Suprapubic skin (tissue), 4 donors: ENCODE data around the gene IL17REL. TPM values are rescaled to one million over a fixed set of nuclear protein-coding genes. Genes with fewer than 3 reads are reported as not detected.
A peak's percentile ranks its signal among the peaks of the same experiment; 100 is the strongest.

Source experiments
- DNase-seq, 2 donors: peaks; one replicate each; pipeline ENCODE4 v3.0.0-alpha.2; 2019; ENCODE audit warnings: low spot score in 2 of 2
- H3K27ac ChIP-seq: fragments of 200-600 bp; sonication (generic); one replicate; pipeline ENCODE4 v1.5.1; 2019
- H3K27me3 ChIP-seq: fragments of 200-600 bp; sonication (generic); one replicate; pipeline ENCODE4 v1.5.1; 2019
- H3K36me3 ChIP-seq: fragments of 200-600 bp; sonication (generic); one replicate; pipeline ENCODE4 v1.5.1; 2019
- H3K4me1 ChIP-seq: fragments of 200-600 bp; sonication (generic); one replicate; pipeline ENCODE4 v1.5.1; 2019
- H3K4me3 ChIP-seq: fragments of 200-600 bp; sonication (generic); one replicate; pipeline ENCODE4 v1.5.1; 2019; ENCODE audit warnings: mild to moderate bottlenecking
- H3K9me3 ChIP-seq: fragments of 200-600 bp; sonication (generic); one replicate; pipeline ENCODE4 v1.5.1; 2019
- CTCF ChIP-seq, 2 donors: fragments of 200-600 bp in 1 of 2; fragments of 450-650 bp in 1 of 2; sonication (generic) in 1 of 2; IDR thresholded peaks; one replicate each; pipeline ENCODE4 v1.5.1; 2016 to 2019; ENCODE audit warnings: antibody characterized with exemption in 2 of 2, mild to moderate bottlenecking in 1 of 2, moderate library complexity in 1 of 2
- EP300 ChIP-seq: sonication (generic); formaldehyde crosslinking; IDR thresholded peaks from one replicate; pipeline ENCODE4 v1.6.1; 2017; ENCODE audit warnings: antibody characterized with exemption
- POLR2A ChIP-seq, 2 donors: fragments of 450-650 bp; IDR thresholded peaks; one replicate each; pipeline ENCODE4 v1.6.1; 2017; ENCODE audit warnings: antibody characterized with exemption in 2 of 2, mild to moderate bottlenecking in 2 of 2, moderate library complexity in 2 of 2
- POLR2AphosphoS5 ChIP-seq, 3 donors: sonication (generic); formaldehyde crosslinking; IDR thresholded peaks; one replicate each; pipeline ENCODE4 v1.6.1; 2017; ENCODE audit warnings: antibody characterized with exemption in 3 of 3
- WGBS: methylation state at CpG from one replicate; pipeline ENCODE4 v1.1.5; 2018; 5-methylcytosine and 5-hydroxymethylcytosine counted together
- total RNA-seq, 4 donors: library from RNA; depleted of rRNA; stranded (reverse); fragments of >200 nt; gene quantifications; one replicate each; pipeline ENCODE4 v1.1.0, GENCODE V29; 2016

IL17REL gene
- total RNA-seq, 4 donors from 2014 or later = not detected

DNA sequence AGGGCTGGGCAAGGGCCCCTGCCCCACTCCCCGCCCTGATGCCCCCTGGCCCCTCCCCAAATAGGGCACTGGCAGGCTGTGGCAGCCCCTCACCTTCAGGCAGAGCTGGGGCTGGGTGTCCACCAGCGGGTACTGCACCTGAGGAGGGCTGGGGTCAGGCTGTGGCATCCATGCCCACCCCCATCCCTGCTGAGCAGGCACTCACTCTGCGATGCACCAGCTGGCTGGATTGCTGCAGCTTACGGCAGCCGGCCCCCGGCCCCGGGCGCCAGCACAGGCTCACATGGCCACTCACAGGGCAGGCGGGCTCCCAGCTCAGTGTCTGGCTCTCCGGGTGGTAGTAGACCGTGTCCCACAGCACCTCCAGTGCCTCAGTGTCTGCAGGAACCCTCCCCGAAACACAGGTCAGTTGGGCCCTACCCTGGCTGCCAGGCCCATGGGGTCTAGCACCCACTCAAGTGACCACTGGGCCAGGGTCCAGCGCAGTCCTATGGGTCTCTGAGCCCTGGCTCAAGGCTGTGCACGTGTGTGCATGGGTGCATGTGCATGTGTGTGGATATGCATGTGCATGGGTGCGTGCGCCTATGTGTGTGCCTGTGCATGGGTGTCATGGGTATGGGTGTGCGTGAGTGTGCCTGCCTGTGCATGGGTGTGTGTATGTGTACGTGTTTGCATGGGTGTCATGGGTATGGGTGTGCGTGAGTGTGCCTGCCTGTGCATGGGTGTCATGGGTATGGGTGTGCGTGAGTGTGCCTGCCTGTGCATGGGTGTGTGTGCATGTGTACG lies 14.4 kb downstream of the IL17REL start:
- Histone ChIP-seq H3K4me1 (peaks cover 7% of the 10 kb centered on the region), H3K9me3 (no peaks in the 10 kb centered on the region), H3K36me3 (no peaks in the 10 kb centered on the region), H3K27me3 (peaks cover 26% of the 10 kb centered on the region), H3K4me3 (no peak overlapping the region), H3K27ac (no peak overlapping the region)
- TF ChIP-seq POLR2AphosphoS5 (IDR thresholded peaks at IDR 0.05) (no peak), POLR2A (IDR thresholded peaks at IDR 0.05) (no peak), EP300 (no peak), CTCF (IDR thresholded peaks at IDR 0.05) (no peak)
- peak in 1 of 2 donors; percentile 37 for DNase-seq
- WGBS = no CpG with 5 or more reads among the region's 21 CpGs

DNA sequence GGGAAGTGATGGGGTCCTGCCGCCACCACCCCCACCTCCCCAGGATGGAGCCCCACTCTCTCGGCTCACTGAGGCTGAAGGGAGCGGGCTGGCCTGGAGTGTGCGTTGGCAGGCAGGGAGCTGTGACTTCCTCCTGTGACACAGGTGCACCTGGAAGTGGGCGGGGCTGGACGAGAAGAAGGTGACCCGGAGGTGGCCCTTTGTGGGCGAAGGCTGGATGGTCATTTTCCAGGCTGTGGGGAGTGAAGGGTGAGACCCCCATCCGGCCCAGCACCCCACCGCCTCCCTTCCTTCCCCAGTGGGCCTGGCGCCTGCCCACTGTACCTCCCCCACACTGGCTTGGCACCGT lies 15.3 kb downstream of the IL17REL start:
- Histone ChIP-seq H3K4me3 (no peak overlapping the region), H3K36me3 (no peaks in the 10 kb centered on the region), H3K27me3 (peaks cover 22% of the 10 kb centered on the region), H3K9me3 (no peaks in the 10 kb centered on the region), H3K27ac (no peak overlapping the region), H3K4me1 (peaks cover 9% of the 10 kb centered on the region)
- WGBS = 77% methylated on average over 10 of the region's 12 CpGs
- peak in 1 of 2 donors; percentile 79 for DNase-seq
- TF ChIP-seq CTCF (IDR thresholded peaks at IDR 0.05) = no peak
- TF ChIP-seq POLR2AphosphoS5 (IDR thresholded peaks at IDR 0.05) = no peak
- no peak for TF ChIP-seq EP300
- TF ChIP-seq POLR2A (IDR thresholded peaks at IDR 0.05) = no peak

DNA sequence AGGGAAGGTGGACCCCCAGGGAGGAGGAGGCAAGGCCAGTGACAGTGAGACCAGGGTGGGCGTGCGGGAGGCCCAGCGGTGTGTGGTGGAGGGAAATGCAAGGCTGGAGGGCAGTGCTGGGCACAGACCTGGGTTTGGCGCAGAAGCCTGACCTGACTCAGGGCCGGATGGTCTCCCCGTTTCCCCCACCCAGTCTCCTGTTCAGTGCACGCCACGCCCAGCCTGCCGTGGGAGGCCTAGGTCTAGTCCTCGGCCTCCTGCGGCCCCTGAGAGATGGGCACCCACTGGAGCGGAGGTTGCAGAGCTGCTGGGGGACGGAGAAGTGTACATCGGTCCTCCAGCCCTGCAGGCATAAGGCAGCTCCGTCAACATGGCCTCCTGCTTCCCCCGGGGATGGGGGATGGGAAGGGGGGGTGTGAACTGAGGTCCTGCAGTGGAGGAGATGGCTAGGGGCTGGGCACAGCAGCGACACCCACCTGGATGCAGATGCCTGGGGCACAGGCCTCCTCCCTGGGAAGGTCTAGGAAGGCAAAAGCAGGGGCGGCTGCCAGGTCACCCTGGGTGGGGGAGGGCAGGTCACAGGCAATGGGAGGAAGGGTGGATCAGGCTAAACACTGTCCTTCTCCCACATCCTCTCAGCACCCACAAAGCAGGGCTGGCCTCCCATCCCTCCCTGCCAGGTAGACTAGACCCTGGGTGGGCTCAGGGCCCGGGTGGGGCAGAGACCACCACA lies 15.9 kb downstream of the IL17REL start:
- peak in 1 of 2 donors; percentile 77 for DNase-seq
- no peak overlapping the region for H3K27ac ChIP-seq
- 85% methylated on average over 13 of the region's 19 CpGs for WGBS

DNA sequence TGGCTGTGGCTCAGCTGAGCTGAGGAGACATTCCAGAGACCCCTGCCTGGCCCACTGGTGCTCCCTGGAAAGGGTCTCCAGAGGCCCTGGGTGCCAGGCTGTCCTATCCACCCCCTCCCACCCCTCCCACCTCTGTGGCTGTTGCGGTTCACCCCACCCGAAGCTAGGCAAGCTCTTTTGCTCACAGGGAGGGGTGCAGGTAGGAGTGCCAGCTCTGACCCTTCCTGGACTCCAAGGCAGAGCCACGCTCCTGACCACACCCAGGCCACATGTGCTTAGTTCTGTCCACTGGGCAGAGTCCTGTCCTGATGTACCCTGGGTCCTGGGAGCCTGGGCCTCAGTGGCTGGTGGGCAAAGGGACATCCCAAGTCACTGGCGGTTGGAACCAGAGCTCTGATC lies 16.4 kb downstream of the IL17REL start:
- no peak for DNase-seq
- 80% methylated on average over 2 of the region's 4 CpGs for WGBS
- Histone ChIP-seq H3K4me1 (peaks cover 9% of the 10 kb centered on the region), H3K27ac (no peak overlapping the region), H3K27me3 (peaks cover 22% of the 10 kb centered on the region), H3K9me3 (no peaks in the 10 kb centered on the region), H3K36me3 (no peaks in the 10 kb centered on the region), H3K4me3 (no peak overlapping the region)
- TF ChIP-seq EP300 = no peak
- TF ChIP-seq POLR2AphosphoS5 (IDR thresholded peaks at IDR 0.05) = no peak
- no peak for TF ChIP-seq POLR2A (IDR thresholded peaks at IDR 0.05)
- no peak for TF ChIP-seq CTCF (IDR thresholded peaks at IDR 0.05)

More for the DNA sequence above, 15.9 kb downstream of the IL17REL start:
- Histone ChIP-seq H3K9me3 (no peaks in the 10 kb centered on the region), H3K4me3 (no peak overlapping the region), H3K4me1 (peaks cover 9% of the 10 kb centered on the region), H3K27me3 (peaks cover 22% of the 10 kb centered on the region), H3K36me3 (no peaks in the 10 kb centered on the region)
- TF ChIP-seq EP300 = no peak

DNA sequence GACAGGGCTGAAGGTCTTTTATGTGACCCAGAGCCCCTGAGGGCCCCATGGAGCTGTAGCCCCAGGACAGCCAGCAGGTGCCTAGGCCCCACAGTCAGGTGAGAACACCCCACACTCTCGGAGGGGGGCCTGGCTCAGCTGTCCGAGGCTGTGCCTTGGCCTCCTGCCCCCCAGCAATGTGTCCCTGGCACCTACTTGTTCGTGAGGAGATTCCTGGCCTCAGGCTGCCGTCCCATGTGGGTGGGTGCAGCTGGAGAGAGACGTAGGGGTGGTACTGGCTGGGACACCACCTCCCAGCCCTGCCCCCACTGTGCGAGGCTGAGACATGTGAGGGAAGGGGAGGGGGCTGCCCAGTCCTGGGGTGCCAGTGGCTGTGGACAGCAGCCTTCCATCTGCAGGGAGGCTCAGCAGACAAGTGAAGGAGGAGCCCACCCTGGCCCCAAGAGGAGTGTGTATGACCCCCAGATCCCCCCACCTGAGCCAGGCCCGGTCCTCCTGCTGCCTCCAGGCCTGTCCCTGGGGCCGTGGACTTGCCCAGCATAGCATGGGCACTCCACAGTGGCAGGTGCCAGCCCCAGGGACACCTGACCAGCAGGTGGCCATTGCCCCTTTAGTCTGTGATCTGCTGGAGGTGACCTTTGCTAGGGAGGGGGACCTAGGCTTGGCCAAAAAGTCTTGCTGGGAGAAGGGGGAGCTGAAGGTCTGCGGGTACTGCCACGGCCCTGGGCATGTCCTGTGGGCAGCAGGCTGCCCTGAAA lies 17.0 kb downstream of the IL17REL start:
- Histone ChIP-seq H3K27ac (no peak overlapping the region), H3K4me1 (peaks cover 9% of the 10 kb centered on the region), H3K36me3 (no peaks in the 10 kb centered on the region), H3K9me3 (no peaks in the 10 kb centered on the region), H3K27me3 (peaks cover 17% of the 10 kb centered on the region), H3K4me3 (no peak overlapping the region)
- 71% methylated on average over 5 of the region's 10 CpGs for WGBS
- TF ChIP-seq CTCF (IDR thresholded peaks at IDR 0.05) (no peak), POLR2A (IDR thresholded peaks at IDR 0.05) (no peak), POLR2AphosphoS5 (IDR thresholded peaks at IDR 0.05) (no peak), EP300 (no peak)
- DNase-seq = no peak
